ENCODE data around the gene SLC4A9.

Gene SLC4A9

DNA sequence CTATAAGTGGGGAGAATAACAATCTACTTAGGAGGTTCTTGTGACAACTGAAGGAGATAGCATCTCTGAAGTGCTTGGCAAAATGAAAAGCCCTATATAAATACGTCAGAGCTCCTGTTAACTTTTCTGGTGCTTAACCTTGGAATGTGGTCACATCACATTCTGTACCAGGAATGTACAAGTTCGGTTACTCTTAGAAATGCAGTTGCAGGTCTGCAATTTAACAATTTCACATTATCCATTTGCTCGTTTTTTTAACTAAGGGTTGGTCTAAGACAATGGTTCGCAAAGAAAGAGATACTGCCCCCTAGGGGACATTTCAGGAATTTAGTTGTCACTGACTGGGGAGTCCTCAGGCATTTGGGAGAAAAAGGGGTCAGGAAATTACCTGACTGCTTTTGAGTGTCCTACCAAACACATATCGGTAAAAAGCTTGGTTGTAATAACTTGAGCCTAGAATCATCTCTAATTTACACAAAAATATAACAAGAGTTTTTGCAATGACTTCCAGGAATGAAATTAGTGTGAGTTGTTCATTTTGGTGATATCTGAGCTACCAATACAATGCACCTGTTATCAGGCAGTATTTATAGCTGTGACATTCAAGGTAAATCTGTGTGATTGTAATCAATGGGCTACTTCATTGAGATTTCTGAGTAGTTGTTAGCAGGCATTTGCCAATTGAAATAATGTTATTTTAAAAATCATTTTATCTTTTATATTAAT lies 8.2 kb upstream of the SLC4A9 start:
- TF ChIP-seq ZFP3 (CRISPR knock-in tag; IDR thresholded peaks at IDR 0.05) (peak; percentile 78), ISL1 (CRISPR knock-in tag; IDR thresholded peaks at IDR 0.05) (peak; percentile 78), ZFP30 (CRISPR knock-in tag; IDR thresholded peaks at IDR 0.05) (no peak)
- peak; percentile 90 for ATAC-seq

GRCh38 chr5:140355546-140355945 lies 4.4 kb upstream of the SLC4A9 start:
- no peak for ATAC-seq
- TF ChIP-seq CREB5 (CRISPR knock-in tag; IDR thresholded peaks at IDR 0.05; ENCODE audit: low read depth), result no peak
- TF ChIP-seq ZC3H10 (CRISPR knock-in tag; IDR thresholded peaks at IDR 0.05), result no peak
- TF ChIP-seq ISL1 (CRISPR knock-in tag; IDR thresholded peaks at IDR 0.05), result no peak
- TF ChIP-seq POU6F1 (CRISPR knock-in tag; IDR thresholded peaks at IDR 0.05; ENCODE audit: borderline replicate concordance, low read depth), result no peak
- TF ChIP-seq TOX (CRISPR knock-in tag; IDR thresholded peaks at IDR 0.05; ENCODE audit: borderline replicate concordance), result no peak
- no peak for TF ChIP-seq TSHZ2 (CRISPR knock-in tag; IDR thresholded peaks at IDR 0.05)
- no peak for TF ChIP-seq GLIS3 (CRISPR knock-in tag; IDR thresholded peaks at IDR 0.05)
- TF ChIP-seq TCF4 (CRISPR knock-in tag; IDR thresholded peaks at IDR 0.05; ENCODE audit: borderline replicate concordance), result no peak
- TF ChIP-seq ZFP3 (CRISPR knock-in tag; IDR thresholded peaks at IDR 0.05), result no peak
- no peak for TF ChIP-seq ZNF70 (CRISPR knock-in tag; IDR thresholded peaks at IDR 0.05)
- no peak for TF ChIP-seq ZNF565 (CRISPR knock-in tag; conservative IDR thresholded peaks at IDR 0.05; ENCODE audit: low read depth)
- no peak for TF ChIP-seq PPARA (CRISPR knock-in tag; IDR thresholded peaks at IDR 0.05; ENCODE audit: borderline replicate concordance)
- TF ChIP-seq CSRNP3 (CRISPR knock-in tag; IDR thresholded peaks at IDR 0.05), result no peak
- TF ChIP-seq BACH2 (CRISPR knock-in tag; IDR thresholded peaks at IDR 0.05; ENCODE audit: borderline replicate concordance), result no peak
- TF ChIP-seq, protein P1, sequence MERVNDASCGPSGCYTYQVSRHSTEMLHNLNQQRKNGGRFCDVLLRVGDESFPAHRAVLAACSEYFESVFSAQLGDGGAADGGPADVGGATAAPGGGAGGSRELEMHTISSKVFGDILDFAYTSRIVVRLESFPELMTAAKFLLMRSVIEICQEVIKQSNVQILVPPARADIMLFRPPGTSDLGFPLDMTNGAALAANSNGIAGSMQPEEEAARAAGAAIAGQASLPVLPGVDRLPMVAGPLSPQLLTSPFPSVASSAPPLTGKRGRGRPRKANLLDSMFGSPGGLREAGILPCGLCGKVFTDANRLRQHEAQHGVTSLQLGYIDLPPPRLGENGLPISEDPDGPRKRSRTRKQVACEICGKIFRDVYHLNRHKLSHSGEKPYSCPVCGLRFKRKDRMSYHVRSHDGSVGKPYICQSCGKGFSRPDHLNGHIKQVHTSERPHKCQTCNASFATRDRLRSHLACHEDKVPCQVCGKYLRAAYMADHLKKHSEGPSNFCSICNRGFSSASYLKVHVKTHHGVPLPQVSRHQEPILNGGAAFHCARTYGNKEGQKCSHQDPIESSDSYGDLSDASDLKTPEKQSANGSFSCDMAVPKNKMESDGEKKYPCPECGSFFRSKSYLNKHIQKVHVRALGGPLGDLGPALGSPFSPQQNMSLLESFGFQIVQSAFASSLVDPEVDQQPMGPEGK (CRISPR knock-in tag; IDR thresholded peaks at IDR 0.05; ENCODE audit: borderline replicate concordance), result no peak
- no peak for TF ChIP-seq ZFP30 (CRISPR knock-in tag; IDR thresholded peaks at IDR 0.05)
- no peak for TF ChIP-seq RARB (CRISPR knock-in tag; IDR thresholded peaks at IDR 0.05)
- TF ChIP-seq ARNTL (CRISPR knock-in tag; IDR thresholded peaks at IDR 0.05; ENCODE audit: borderline replicate concordance, low read depth), result no peak
- TF ChIP-seq CSDC2 (CRISPR knock-in tag; IDR thresholded peaks at IDR 0.05), result no peak
- no peak for TF ChIP-seq ZNF8 (CRISPR knock-in tag; IDR thresholded peaks at IDR 0.05)
